ENCODE measurements around the gene SLC39A9. TPM values are rescaled to one million over a fixed set of nuclear protein-coding genes. Genes with fewer than 3 reads are reported as not detected.

Gene SLC39A9
- total and polyA plus RNA-seq, 2 experiments from 2014 or later, result 17.7 to 48.1 TPM

DNA sequence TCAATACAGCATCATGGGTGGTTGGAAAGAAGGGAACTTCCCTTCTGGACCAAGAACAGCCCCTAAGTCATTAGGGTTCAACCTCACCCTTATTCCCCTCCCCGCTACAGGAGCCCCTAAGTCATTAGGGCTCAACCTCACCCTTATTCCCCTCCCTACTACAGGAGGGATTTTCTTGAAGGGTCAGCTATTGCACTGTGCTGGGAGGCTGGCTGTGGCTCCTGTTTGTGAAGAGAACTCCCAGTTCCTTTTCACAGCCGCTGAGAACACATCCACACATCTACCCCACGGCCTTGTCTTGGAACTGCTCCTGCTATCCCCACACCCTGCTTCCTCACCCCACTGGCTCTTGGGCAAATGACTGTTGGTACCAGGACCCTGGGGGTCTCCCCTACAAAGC, 45.3 kb upstream of the SLC39A9 start:
- H3K27me3 ChIP-seq (ENCODE audit: insufficient read depth), result no peaks in the 10 kb centered on the region

More for the DNA sequence above, 45.3 kb upstream of the SLC39A9 start:
- no peaks in the 10 kb centered on the region for H4K20me1 ChIP-seq (replicated peaks; ENCODE audit: insufficient read depth)
- DNase-seq (ENCODE audit: low spot score) (no peak), ATAC-seq (no peak)
- no peaks in the 10 kb centered on the region for H3K9me2 ChIP-seq (ENCODE audit: insufficient read depth)
- H3F3A ChIP-seq (replicated peaks; ENCODE audit: low read depth), result no peaks in the 10 kb centered on the region
- no peak overlapping the region for H3K27ac ChIP-seq (ENCODE audit: low read depth)
- no peak overlapping the region for H3K4me2 ChIP-seq
- H3K79me2 ChIP-seq (replicated peaks; ENCODE audit: insufficient read depth), result no peaks in the 10 kb centered on the region
- no peak overlapping the region for H3K4me3 Mint-ChIP-seq
- no peaks in the 10 kb centered on the region for H3K36me3 ChIP-seq (ENCODE audit: insufficient read depth)
- H3K4me3 ChIP-seq, result no peak overlapping the region
- H3K4me1 ChIP-seq (ENCODE audit: insufficient read depth), result no peaks in the 10 kb centered on the region
- H3K9me3 Mint-ChIP-seq, result no peaks in the 10 kb centered on the region
- H3K27ac Mint-ChIP-seq, result no peak overlapping the region
- no peaks in the 10 kb centered on the region for H3K36me3 Mint-ChIP-seq (ENCODE audit: low read depth)
- H2AFZ ChIP-seq, result no peak overlapping the region
- peaks cover 23% of the 10 kb centered on the region for H3K4me1 Mint-ChIP-seq
- TF ChIP-seq JUNB (IDR thresholded peaks at IDR 0.05; ENCODE audit: unreplicated experiment) (no peak), ZNF462 (CRISPR knock-in tag; IDR thresholded peaks at IDR 0.05) (no peak), REST (IDR thresholded peaks at IDR 0.05; ENCODE audit: unreplicated experiment) (no peak), EZH2 (IDR thresholded peaks at IDR 0.05; ENCODE audit: low read depth, unreplicated experiment) (no peak), CREB1 (CRISPR knock-in tag; IDR thresholded peaks at IDR 0.05; ENCODE audit: low read depth) (no peak), ZNF114 (CRISPR knock-in tag; IDR thresholded peaks at IDR 0.05) (no peak), POLR2AphosphoS5 (IDR thresholded peaks at IDR 0.05; ENCODE audit: low read depth) (no peak), NANOG (IDR thresholded peaks at IDR 0.05; ENCODE audit: borderline replicate concordance) (no peak), STAT1 (IDR thresholded peaks at IDR 0.05; ENCODE audit: unreplicated experiment) (no peak), ZNF331 (CRISPR knock-in tag; IDR thresholded peaks at IDR 0.05; ENCODE audit: low read depth) (no peak), EZH2phosphoT487 (IDR thresholded peaks at IDR 0.05; ENCODE audit: unreplicated experiment) (no peak)
- TF ChIP-seq, protein P1, sequence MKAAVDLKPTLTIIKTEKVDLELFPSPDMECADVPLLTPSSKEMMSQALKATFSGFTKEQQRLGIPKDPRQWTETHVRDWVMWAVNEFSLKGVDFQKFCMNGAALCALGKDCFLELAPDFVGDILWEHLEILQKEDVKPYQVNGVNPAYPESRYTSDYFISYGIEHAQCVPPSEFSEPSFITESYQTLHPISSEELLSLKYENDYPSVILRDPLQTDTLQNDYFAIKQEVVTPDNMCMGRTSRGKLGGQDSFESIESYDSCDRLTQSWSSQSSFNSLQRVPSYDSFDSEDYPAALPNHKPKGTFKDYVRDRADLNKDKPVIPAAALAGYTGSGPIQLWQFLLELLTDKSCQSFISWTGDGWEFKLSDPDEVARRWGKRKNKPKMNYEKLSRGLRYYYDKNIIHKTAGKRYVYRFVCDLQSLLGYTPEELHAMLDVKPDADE (IDR thresholded peaks at IDR 0.05), result no peak
- TF ChIP-seq, protein P2, sequence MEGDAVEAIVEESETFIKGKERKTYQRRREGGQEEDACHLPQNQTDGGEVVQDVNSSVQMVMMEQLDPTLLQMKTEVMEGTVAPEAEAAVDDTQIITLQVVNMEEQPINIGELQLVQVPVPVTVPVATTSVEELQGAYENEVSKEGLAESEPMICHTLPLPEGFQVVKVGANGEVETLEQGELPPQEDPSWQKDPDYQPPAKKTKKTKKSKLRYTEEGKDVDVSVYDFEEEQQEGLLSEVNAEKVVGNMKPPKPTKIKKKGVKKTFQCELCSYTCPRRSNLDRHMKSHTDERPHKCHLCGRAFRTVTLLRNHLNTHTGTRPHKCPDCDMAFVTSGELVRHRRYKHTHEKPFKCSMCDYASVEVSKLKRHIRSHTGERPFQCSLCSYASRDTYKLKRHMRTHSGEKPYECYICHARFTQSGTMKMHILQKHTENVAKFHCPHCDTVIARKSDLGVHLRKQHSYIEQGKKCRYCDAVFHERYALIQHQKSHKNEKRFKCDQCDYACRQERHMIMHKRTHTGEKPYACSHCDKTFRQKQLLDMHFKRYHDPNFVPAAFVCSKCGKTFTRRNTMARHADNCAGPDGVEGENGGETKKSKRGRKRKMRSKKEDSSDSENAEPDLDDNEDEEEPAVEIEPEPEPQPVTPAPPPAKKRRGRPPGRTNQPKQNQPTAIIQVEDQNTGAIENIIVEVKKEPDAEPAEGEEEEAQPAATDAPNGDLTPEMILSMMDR (conservative IDR thresholded peaks at IDR 0.05; ENCODE audit: low read depth in 2 of 2), result no peak
- peaks cover 9% of the 10 kb centered on the region for H3K27me3 Mint-ChIP-seq (ENCODE audit: insufficient read depth, low read depth, poor library complexity)

All from GM23338 (cell line).